Osteoblast (primary cell): ENCODE results near the gene COPRS. TPM values are rescaled to one million over a fixed set of nuclear protein-coding genes. Genes with fewer than 3 reads are reported as not detected.
A peak's percentile ranks its signal among the peaks of the same experiment; 100 is the strongest.

Experiments used
- DNase-seq: peaks from one replicate; pipeline ENCODE4 v3.0.0; 2011; ENCODE audit warnings: low spot score, mixed read lengths; ENCODE audit not compliant: insufficient read length; ENCODE audit errors: missing footprints
- H2AFZ ChIP-seq: 2 replicates; pipeline ENCODE4 v1.6.0; 2011; ENCODE audit warnings: mild to moderate bottlenecking, low read length
- H3K27ac ChIP-seq: 2 replicates; pipeline ENCODE4 v1.5.1; 2011; ENCODE audit warnings: mild to moderate bottlenecking, low read depth, low read length, moderate library complexity
- H3K27me3 ChIP-seq: 2 replicates; pipeline ENCODE4 v1.6.0; 2012; ENCODE audit warnings: mild to moderate bottlenecking, control low read depth, inconsistent platforms, low read length, moderate library complexity; ENCODE audit not compliant: insufficient read depth
- H3K36me3 ChIP-seq: 2 replicates; pipeline ENCODE4 v1.5.1; 2011; ENCODE audit warnings: mild to moderate bottlenecking, low read length, control low read depth, moderate library complexity; ENCODE audit not compliant: insufficient read depth
- H3K4me1 ChIP-seq: 2 replicates; pipeline ENCODE4 v1.5.1; 2011; ENCODE audit warnings: mild to moderate bottlenecking, low read length, control low read depth, moderate library complexity; ENCODE audit not compliant: insufficient read depth
- H3K4me2 ChIP-seq: 2 replicates; pipeline ENCODE4 v1.6.0; 2011; ENCODE audit warnings: mild to moderate bottlenecking, low read length; ENCODE audit not compliant: insufficient read depth
- H3K4me3 ChIP-seq: fragments of 200-600 bp; sonication (generic); 3 replicates; pipeline ENCODE4 v1.5.1; 2012; ENCODE audit warnings: mild to moderate bottlenecking, low read length, inconsistent platforms; ENCODE audit not compliant: insufficient read depth
- H3K79me2 ChIP-seq: 2 replicates; pipeline ENCODE4 v1.6.0; 2012; ENCODE audit warnings: mild to moderate bottlenecking, low read length, control low read depth, inconsistent platforms; ENCODE audit not compliant: insufficient read depth
- H3K9me3 ChIP-seq: 2 replicates; pipeline ENCODE4 v1.5.1; 2011; ENCODE audit warnings: low read depth, low read length, control low read depth
- H4K20me1 ChIP-seq: 2 replicates; pipeline ENCODE4 v1.6.0; 2012; ENCODE audit warnings: mild to moderate bottlenecking, low read length, control low read depth; ENCODE audit not compliant: insufficient read depth
- CTCF ChIP-seq: IDR thresholded peaks from 2 replicates; pipeline ENCODE4 v1.5.1; 2011; ENCODE audit warnings: mild to moderate bottlenecking, low read depth, low read length, moderate library complexity; ENCODE audit errors: extremely low read depth
- total RNA-seq: library from RNA; depleted of rRNA; stranded (reverse); fragments of >200 nt; gene quantifications from 2 replicates; pipeline ENCODE4 v1.2.3, GENCODE V29; 2012

COPRS gene
- total RNA-seq, 1 donor, result 106 TPM

DNA sequence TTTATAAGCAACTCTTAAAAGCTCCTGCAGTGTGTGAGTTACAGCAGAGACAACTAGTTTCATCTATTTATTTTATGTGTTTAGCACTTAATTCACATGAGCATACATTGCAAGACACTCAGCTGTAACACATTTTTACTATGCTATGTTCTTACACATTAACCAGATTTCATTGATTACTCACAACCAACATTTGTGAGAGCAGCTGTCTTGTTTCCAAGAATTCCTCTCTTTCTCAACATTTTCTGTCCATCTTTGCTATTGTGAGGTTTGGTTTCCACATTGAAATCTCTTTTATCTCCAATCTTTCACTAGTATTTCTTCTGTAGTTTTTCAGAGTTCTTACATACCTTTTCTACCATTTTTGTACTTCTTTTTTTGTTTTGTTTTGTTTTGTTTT, 51.2 kb downstream of the COPRS start:
- Histone ChIP-seq H3K4me1 (peaks cover 4% of the 10 kb centered on the region), H3K4me2 (no peak overlapping the region), H3K27me3 (no peaks in the 10 kb centered on the region), H2AFZ (no peak overlapping the region), H3K9me3 (no peaks in the 10 kb centered on the region), H3K27ac (no peak overlapping the region), H3K36me3 (no peaks in the 10 kb centered on the region), H3K4me3 (no peak overlapping the region), H4K20me1 (no peaks in the 10 kb centered on the region), H3K79me2 (no peaks in the 10 kb centered on the region)
- TF ChIP-seq CTCF, result no peak
- DNase-seq, result no peak

GRCh38 chr17:31806921-31807320, 52.1 kb downstream of the COPRS start:
- Histone ChIP-seq H3K36me3 (no peaks in the 10 kb centered on the region), H3K27ac (no peak overlapping the region), H3K4me1 (peaks cover 4% of the 10 kb centered on the region), H2AFZ (no peak overlapping the region), H3K27me3 (no peaks in the 10 kb centered on the region), H3K9me3 (no peaks in the 10 kb centered on the region), H3K79me2 (no peaks in the 10 kb centered on the region), H3K4me2 (no peak overlapping the region), H4K20me1 (no peaks in the 10 kb centered on the region), H3K4me3 (no peak overlapping the region)
- no peak for DNase-seq
- TF ChIP-seq CTCF, result no peak

GRCh38 chr17:31803494-31804213, 55.4 kb downstream of the COPRS start:
- Histone ChIP-seq H4K20me1 (no peaks in the 10 kb centered on the region), H3K27me3 (no peaks in the 10 kb centered on the region), H3K27ac (no peak overlapping the region), H3K36me3 (no peaks in the 10 kb centered on the region), H3K4me3 (no peak overlapping the region), H3K9me3 (no peaks in the 10 kb centered on the region), H3K79me2 (no peaks in the 10 kb centered on the region), H3K4me1 (no peaks in the 10 kb centered on the region), H2AFZ (peak overlapping the region; percentile 3), H3K4me2 (no peak overlapping the region)
- peak; percentile 36 for DNase-seq
- TF ChIP-seq CTCF, result no peak

DNA sequence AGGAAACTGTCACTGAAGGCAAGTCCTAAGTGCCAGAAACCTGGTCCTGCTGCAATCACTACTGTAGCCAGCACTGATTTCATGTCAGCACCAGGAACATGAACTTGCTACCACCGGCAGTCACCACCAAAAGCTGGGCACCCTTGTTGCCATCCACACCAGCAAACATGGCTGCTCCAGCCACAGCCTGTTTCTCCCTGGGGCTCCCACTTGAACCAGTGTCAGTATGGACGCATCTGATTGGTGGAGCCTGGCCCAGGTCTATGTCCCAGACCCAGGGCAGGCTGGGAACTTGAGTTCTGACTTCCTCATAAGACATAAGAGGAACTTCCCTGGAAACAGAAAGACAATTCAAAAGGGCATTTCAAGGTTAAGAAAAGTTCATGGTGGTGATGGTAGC, 56.5 kb downstream of the COPRS start:
- Histone ChIP-seq H3K79me2 (no peaks in the 10 kb centered on the region), H3K4me3 (no peak overlapping the region)
- no peak for DNase-seq

More for the DNA sequence above, 56.5 kb downstream of the COPRS start:
- Histone ChIP-seq H3K36me3 (no peaks in the 10 kb centered on the region), H3K27me3 (no peaks in the 10 kb centered on the region), H3K4me1 (no peaks in the 10 kb centered on the region), H3K27ac (no peak overlapping the region), H2AFZ (no peak overlapping the region), H4K20me1 (no peaks in the 10 kb centered on the region), H3K4me2 (no peak overlapping the region), H3K9me3 (no peaks in the 10 kb centered on the region)
- no peak for TF ChIP-seq CTCF

Other genes starting within 250 kb of the COPRS start
- 33.6 and 36.6 TPM in 2 replicates for gene UTP6, start 42.5 kb upstream of the COPRS start, total RNA-seq
- 22.1 TPM in 2 replicates for gene SUZ12, start 77.8 kb upstream of the COPRS start, total RNA-seq
- gene LRRC37B, start 148.1 kb upstream of the COPRS start, total RNA-seq, result 17.0 and 23.0 TPM in 2 replicates